ENCODE data around the gene TMEM214.
A peak's percentile ranks its signal among the peaks of the same experiment; 100 is the strongest.

TMEM214 gene

GRCh38 chr2:27083410-27084296 lies 50.9 kb downstream of the TMEM214 start:
- H3K4me3 ChIP-seq (ENCODE audit: low read depth, low read length), result no peak overlapping the region
- TF ChIP-seq CTCF (IDR thresholded peaks at IDR 0.05; ENCODE audit: low read depth, low read length, missing control alignments), result no peak
- no peak for DNase-seq (ENCODE audit: low read depth)

GRCh38 chr2:27084297-27085061 lies 51.7 kb downstream of the TMEM214 start:
- no peak for TF ChIP-seq CTCF (IDR thresholded peaks at IDR 0.05; ENCODE audit: low read depth, low read length, missing control alignments)
- no peak overlapping the region for H3K4me3 ChIP-seq (ENCODE audit: low read depth, low read length)

GRCh38 chr2:27085062-27085672 lies 52.4 kb downstream of the TMEM214 start:
- TF ChIP-seq CTCF (IDR thresholded peaks at IDR 0.05; ENCODE audit: low read depth, low read length, missing control alignments), result no peak
- peak overlapping the region; percentile 60 for H3K4me3 ChIP-seq (ENCODE audit: low read depth, low read length)
- DNase-seq (ENCODE audit: low read depth), result no peak

More at GRCh38 chr2:27084297-27085061, 51.7 kb downstream of the TMEM214 start:
- DNase-seq (ENCODE audit: low read depth), result no peak

GRCh38 chr2:27085673-27086089 lies 52.9 kb downstream of the TMEM214 start:
- no peak for DNase-seq (ENCODE audit: low read depth)
- no peak for TF ChIP-seq CTCF (IDR thresholded peaks at IDR 0.05; ENCODE audit: low read depth, low read length, missing control alignments)
- peak overlapping the region; percentile 60 for H3K4me3 ChIP-seq (ENCODE audit: low read depth, low read length)

GRCh38 chr2:27086090-27086723 lies 53.4 kb downstream of the TMEM214 start:
- H3K4me3 ChIP-seq (ENCODE audit: low read depth, low read length), result peak overlapping the region; percentile 60
- TF ChIP-seq CTCF (IDR thresholded peaks at IDR 0.05; ENCODE audit: low read depth, low read length, missing control alignments), result peak; percentile 73
- peak; percentile 64 for DNase-seq (ENCODE audit: low read depth)

- H3K4me3 ChIP-seq (ENCODE audit: low read depth, low read length), result peak within 1 kb of the TSS; percentile 60
- DNase-seq (ENCODE audit: low read depth), result no peak
- no peak for TF ChIP-seq CTCF (IDR thresholded peaks at IDR 0.05; ENCODE audit: low read depth, low read length, missing control alignments)
Measured at GRCh38 chr2:27086724-27087593, 54.2 kb downstream of the TMEM214 start, which contains the start of gene KHK. TSS of gene KHK (plus strand) at chr2:27086772. CDS start at chr2:27087260, 488 bp downstream.

All from GM12864 (cell line).